Stimulated activated CD4-positive, alpha-beta T cell treated with anti-CD3 and anti-CD28 coated beads, Interleukin-15, amount 100 ng/mL, for 24 hours (primary cell): ENCODE data around the gene LTB.

Experiments
- DNase-seq: peaks from one replicate; pipeline ENCODE4 v3.0.0-alpha.2; 2020

The LTB gene, protein sequence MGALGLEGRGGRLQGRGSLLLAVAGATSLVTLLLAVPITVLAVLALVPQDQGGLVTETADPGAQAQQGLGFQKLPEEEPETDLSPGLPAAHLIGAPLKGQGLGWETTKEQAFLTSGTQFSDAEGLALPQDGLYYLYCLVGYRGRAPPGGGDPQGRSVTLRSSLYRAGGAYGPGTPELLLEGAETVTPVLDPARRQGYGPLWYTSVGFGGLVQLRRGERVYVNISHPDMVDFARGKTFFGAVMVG

DNA sequence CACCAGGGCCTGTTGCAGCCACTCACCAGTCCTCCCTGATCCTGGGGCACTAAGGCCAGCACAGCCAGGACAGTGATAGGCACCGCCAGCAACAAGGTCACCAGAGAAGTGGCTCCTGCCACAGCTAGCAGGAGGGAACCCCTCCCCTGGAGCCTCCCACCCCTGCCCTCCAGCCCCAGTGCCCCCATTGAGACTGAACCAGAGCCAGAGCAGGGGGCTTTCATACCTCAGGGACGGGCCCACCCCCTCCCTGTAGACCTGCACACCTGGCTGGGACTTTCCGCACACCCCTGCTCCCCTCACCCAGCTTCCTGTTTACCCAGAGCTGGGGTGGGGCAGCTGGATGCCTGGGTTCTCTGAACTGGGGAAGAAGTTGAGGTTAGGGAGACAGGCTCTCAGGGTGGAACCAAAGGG, at the start of gene LTB:
Gene LTB, minus strand, starts transcription at position 195 of the 414 bp plus-strand sequence. Its CDS starts 7 bp downstream, at position 188.
- peak; percentile 61 for DNase-seq

DNA sequence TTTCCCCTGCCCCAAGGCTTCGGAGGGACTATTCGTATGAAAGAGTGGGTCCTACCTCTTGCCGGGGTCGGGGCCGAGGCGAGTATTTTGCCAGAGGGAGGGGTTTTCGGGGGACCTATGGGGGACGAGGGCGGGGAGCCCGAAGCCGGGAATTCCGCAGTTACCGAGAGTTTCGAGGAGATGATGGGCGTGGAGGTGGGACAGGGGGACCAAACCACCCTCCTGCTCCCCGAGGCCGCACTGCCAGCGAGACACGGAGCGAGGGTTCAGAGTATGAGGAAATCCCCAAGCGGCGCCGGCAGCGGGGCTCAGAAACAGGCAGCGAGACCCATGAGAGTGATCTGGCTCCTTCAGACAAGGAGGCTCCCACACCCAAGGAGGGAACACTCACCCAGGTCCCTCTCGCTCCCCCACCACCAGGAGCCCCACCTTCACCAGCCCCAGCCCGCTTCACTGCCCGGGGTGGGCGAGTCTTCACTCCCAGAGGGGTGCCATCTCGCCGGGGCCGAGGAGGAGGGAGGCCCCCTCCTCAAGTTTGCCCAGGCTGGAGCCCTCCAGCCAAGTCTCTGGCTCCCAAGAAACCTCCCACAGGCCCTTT, 49.6 kb upstream of the LTB start:
- DNase-seq, result no peak

DNA sequence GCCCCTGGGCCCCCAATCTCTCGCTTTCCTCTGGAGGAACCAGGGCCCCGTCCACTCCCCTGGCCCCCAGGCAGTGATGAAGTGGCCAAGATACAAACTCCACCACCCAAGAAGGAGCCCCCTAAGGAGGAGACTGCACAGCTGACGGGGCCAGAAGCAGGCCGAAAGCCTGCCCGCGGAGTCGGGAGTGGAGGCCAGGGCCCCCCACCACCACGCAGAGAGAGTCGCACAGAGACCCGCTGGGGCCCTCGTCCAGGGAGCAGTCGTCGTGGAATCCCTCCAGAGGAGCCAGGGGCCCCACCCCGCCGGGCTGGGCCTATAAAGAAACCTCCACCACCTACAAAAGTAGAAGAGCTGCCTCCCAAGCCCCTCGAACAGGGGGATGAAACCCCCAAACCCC, 49.0 kb upstream of the LTB start:
- DNase-seq, result no peak

DNA sequence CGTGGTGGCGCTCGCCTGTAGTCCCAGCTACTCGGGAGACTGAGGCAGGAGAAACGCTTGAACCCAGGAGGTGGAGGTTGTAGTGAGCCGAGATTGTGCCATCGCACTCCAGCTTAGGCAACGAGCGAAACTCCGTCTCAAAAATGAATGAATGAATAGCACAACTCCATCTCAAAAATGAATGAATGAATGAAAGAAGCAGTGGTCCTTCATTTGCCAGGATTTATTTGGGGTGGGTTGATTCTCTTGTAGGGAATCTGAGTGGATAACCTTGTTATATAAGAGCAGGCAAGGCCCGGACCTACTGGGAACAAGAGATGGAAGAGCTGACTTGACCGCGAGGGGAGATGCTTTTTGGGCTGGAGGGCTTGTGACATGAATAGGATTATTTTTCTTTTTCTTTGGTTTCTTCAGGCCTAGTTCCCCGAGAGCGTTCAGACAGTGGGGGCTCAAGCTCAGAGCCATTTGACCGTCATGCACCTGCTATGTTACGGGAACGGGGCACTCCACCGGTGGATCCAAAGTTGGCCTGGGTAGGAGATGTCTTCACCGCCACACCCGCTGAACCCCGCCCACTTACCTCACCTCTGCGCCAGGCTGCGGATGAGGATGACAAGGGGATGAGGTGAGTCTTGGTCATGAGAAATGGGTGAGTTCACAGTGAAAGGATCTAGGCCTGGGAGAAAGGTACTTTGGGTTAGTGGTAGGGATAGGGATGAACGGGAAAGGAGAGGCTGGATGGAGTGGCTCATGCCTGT, 48.1 kb upstream of the LTB start:
- no peak for DNase-seq

DNA sequence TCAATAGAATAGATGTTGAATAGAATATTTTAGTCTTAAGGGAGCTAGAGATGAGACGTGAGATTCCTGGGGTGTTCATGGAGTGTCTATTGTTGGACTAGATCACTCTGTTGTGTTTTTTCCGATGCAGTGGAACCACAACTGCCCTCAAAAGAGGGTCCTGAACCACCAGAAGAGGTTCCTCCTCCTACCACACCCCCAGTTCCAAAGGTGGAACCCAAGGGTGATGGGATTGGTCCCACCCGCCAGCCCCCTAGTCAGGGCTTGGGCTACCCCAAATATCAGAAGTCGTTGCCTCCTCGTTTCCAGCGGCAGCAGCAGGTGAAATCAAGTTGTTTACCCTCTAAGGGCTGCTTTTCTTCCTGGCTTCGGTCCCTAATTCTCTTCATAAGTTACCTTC, 46.8 kb upstream of the LTB start:
- no peak for DNase-seq

DNA sequence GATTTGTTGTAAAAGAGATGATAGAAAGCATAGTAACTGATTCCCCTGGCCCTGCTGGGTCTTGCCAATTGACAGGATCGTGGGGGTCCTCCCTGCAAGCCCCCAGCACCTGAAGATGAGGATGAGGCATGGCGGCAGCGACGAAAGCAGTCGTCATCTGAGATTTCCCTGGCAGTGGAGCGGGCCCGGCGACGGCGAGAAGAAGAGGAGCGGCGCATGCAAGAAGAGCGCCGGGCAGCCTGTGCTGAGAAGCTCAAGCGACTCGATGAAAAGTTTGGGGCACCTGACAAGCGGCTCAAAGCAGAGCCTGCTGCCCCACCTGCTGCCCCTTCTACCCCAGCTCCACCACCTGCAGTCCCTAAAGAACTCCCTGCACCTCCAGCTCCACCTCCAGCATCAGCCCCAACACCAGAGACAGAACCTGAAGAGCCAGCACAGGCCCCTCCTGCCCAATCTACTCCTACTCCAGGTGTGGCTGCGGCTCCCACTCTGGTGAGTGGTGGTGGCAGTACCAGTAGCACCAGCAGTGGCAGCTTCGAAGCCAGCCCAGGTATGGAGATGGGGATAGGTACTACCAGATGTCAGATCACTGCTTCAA, 45.6 kb upstream of the LTB start:
- DNase-seq, result no peak

DNA sequence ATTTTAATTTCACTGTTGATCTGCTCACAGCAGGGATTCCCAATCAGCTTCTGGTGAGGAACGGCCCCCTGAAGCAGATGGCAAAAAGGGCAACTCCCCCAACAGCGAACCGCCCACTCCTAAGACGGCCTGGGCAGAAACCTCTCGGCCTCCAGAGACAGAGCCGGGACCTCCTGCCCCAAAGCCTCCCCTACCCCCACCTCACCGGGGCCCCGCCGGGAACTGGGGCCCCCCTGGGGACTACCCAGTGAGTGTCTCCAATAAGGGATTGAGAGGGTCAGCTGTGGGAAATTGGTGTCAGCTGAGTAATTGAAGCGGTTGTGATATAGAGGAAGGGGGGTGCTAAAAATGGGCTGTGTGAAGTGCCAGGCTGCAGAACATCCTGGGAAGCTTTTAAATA, 44.7 kb upstream of the LTB start:
- no peak for DNase-seq

DNA sequence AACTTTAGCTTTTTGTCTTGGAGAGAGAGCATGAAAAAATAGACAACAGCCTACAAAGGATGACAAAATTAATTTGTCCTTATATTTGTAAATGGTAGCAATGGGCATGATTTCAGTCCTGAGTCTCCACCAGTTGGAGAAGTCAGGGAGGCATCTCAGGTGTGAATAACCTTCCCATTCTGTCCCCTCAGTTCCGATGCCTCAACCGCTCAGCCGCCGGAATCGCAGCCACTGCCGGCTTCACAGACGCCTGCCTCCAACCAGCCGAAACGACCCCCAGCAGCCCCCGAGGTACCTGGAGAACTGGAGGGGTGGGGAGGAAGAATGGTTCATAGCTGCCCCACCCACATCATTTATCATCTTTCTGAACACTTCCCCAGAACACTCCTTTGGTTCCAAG, 41.8 kb upstream of the LTB start:
- no peak for DNase-seq

DNA sequence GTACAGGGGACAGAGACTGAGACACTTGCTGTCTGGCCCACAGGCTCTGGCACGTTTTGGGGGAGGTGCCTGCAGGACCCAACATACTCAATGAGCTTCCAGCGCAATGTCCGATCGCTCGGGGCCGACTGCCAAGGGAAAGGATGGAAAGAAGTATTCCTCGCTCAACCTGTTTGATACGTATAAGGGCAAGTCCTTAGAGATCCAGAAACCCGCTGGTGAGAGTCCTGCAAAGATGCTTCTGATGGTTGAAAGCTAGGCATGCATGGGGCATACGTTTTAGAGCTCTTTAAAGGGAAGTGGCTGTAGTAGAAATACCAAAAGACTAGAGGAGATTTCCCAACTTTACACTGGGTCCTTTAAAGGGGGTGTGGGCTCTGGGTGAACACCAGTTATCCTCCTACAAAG, 40.5 kb upstream of the LTB start:
- no peak for DNase-seq

DNA sequence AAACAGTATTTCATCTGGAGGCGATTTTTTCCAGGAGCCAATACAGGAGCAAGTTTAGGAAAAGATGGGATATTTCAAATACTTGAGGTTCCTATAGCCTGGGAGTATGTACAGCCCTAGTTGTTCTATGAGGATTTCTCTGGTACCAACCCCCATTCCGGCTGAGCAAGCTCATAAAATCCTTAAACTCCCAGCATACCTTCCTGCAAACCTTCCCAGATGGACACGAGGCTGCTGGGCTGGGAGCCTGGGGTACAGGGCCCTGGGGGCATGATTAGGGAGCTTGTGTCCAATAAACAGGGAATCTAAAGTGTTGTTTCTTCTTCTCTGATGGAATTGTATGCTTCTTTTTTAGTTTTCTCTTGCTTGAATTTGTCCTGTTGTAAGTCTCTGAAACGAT, 39.8 kb upstream of the LTB start:
- no peak for DNase-seq

DNA sequence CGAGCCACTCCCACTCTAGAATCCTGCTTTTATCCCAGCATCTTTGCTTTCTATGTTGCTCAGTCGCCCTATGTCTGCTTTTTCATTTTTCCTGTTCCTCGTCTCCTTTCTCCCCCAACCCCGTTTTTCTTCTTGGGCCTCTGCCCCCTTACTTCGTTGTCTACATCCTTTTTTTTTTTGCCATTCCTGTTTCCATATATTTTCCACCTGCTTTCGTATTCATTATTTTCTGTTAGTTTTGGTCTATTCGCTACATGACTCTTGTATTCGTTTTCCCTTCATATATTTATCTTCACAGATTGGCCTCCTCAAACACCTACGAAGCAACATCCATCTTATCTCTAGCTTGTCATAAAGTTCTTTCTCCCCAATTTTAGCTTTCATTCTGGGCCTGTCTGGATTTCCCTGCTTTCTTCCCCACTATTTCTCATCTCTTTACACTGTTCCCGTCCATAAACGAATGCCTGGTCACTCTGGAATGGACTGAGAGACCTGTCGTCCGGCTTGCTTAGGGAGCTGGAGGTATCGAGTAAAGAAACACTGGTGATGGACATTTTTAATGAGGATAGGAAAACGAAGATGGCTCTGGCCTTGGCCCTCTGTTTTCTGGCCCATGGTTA, 39.2 kb upstream of the LTB start:
- no peak for DNase-seq

DNA sequence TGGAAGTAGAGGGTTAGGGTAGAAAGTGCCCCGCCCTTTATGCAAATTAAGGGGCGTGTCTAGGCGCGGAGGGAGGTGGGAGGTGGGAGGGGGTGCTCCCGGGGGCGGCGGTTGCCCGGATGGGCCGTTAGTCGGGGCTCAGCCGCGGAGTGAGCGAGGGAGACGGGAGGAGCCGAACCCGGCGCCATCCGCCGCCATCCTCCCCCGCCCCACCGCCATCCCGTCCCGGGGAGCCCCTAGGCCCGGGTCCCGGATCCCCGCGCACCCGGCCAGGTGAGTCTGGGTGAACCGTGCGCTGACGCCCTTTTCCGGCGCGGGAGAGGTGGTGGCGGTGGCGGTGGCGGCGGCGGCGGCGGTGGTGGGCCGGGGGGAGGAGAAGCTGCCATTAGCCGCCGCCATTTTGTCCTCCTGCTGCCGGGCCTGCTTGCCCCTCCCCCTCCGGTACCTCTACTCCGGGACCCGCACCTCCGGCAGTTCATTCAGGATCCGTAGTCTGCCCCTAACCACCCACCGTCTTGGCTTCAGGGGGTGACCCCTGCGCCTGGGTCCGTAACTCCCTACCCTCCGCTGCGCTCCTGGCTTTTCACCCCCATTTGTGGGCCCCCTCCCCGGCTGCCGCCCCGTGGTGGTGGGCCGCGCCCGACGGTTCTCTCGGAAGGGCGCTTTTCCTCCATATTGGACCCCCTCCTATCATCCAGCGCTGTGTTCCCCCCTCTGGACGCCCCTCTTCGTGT, 38.5 kb upstream of the LTB start, which contains the start of gene PRRC2A:
Gene PRRC2A, plus strand, starts transcription at position 130 of the 734 bp plus-strand sequence. CDS start 2,075 bp downstream, outside the sequence.
- DNase-seq, result peak; percentile 97

DNA sequence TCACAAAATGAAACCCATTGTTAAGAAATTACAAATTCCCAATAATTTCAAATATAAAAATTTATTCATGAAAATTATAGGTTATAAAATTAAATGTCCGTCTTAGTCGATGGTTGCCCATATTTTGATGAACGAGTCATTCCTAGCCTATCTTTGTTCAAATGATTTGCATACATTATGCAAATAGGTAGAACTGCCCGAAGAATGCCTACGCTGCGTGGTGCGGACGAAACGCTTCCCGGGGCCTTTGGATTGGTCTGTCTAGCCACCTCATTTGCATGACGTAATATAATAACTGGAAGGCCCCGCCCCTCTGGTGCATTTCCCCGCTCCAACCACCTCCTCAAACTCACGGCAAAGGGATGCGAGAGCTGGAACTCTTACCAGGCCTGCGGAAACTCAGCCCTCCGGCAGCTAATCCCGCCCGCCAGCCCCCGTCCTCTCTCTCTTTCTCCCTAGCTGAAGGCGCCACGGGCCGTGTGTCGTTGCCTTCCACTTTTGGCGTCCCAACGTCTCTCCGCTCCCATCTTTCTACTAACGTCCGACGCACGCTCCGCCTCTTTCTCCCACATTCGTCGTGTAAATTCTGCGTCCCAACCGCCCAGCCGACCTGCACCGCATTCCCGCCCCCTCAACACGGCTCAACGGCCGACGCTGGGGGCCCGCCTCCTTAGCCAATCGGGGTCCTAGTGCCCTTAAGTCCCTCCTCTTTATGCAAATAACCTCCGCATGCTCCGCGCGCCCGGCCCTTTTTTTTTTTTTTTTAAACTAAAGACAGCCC, 37.8 kb upstream of the LTB start:
- DNase-seq, result peak; percentile 98

DNA sequence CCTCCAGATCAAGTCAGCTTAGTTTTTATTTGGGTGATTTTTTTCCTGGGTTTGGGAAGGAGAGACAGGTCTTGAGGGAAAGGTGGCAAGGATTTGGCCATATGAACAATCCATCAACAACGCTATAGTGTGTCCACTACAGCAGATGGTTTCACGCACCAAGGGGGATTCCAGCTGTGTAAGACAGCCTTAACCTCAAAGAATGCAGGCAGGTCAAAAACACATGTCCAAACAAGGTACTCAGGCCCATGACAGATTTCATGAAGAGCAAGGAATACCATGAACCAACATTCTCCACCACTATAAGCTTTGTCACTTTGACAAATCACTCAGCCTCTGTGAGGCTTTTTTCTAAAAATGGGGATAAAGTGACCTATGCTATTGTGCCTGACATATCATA, 34.8 kb upstream of the LTB start:
- no peak for DNase-seq

DNA sequence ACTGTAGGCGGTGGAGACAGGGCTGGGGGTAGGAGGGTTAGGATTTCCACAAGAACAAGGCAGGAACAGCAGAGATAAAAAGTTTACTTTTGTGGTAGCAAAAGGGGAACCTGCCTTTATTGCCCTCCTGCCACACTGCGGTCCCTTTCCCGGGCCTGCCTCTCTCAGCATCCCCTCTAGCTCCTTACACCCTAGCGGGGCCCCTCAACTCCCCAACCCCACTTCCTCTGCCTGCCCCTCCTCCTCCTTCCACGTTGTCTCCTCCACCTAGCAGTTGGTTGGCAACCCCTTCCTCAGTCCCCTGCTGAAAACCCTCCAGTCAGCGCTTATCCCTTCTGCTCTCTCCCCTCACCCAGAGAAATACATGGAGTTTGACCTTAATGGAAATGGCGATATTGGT, 33.5 kb upstream of the LTB start:
- peak; percentile 55 for DNase-seq

DNA sequence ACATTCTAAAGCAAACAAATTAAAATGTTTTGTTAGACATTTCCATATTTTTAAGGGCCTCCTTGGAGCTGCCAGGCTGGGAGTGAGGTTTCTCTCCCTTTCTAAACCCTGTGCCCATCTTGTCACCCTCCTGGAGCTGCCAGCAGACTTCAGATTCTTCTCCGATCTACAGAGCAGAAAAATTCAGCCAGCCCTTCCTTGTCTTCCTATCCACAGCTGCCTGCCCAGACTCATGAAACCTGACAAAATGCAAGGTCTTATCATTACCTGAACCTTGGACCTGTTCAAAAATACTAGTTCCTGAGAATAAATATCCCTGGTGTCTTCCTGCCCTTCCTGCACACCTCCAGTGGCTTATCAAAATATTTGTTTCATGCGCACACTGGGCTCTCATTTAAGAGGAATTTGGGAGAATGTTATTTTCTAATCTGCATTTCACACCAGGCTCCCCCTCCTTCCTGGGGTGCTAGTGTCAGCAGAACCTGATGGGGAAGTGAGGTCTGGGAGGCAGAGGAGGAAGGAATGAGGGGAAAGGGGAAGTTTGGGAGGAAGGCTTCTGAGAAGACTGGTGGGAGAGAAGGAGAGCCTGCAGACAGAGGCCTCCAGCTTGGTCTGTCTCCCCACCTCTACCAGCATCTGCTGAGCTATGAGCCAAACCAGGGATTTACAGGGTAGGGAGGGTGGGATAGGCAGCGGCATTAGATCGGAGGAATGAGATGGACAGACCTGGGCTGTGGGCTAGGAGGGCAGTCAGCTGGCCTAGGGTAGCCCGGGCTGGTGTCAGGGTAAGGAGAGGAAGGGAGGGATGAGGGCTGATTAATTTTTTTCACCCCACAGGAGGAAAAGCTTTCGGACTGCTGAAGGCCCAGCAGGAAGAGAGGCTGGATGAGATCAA, 32.7 kb upstream of the LTB start, which contains the start of gene AIF1:
Gene AIF1, plus strand, starts transcription at position 551 of the 895 bp plus-strand sequence. Its CDS starts 96 bp downstream, at position 647.
- no peak for DNase-seq

DNA sequence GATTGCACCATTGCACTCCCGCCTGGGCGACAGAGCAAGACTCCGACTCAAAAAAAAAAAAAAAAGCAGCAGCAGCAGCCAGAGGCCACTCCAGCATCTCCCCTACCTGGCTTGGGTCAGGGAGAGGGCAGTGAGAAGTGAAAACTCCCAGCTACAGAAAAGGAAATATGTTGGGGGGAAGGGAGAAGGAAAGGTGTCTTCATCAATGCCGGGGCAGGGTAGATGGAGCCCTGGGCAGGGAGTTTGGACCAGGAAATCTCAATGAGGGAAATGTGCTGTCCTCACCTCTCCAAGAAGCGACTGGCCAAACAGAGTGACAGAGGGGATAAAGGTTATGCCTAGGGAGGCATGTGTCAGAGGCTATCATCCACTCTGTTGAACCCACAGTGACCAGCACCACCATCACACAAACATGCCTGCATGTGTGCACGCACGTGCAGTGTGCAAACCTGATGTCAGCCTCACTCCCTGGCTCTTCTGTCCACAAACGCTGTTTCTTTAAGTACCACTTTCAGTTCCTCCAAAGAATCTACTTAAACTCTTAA, 31.9 kb upstream of the LTB start:
- no peak for DNase-seq

DNA sequence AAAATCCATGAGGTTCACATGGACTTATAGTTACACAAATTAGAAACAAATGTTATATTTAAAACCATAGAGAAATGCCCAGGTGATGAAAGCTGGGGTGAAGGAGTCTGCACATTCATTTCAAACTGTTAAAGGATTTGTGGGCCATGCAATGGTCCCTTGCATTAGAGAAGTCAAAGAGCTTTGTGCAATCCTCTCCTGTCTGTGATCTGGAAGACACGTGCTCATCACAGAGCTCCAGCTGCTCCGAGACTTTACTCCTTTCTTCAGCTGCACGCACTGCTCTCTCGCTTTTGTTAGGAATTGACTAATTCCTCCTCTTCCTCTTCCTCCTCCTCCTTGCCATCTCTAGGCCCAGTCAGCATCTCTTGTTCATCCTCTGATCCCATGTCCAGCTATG, 28.7 kb upstream of the LTB start:
- no peak for DNase-seq

DNA sequence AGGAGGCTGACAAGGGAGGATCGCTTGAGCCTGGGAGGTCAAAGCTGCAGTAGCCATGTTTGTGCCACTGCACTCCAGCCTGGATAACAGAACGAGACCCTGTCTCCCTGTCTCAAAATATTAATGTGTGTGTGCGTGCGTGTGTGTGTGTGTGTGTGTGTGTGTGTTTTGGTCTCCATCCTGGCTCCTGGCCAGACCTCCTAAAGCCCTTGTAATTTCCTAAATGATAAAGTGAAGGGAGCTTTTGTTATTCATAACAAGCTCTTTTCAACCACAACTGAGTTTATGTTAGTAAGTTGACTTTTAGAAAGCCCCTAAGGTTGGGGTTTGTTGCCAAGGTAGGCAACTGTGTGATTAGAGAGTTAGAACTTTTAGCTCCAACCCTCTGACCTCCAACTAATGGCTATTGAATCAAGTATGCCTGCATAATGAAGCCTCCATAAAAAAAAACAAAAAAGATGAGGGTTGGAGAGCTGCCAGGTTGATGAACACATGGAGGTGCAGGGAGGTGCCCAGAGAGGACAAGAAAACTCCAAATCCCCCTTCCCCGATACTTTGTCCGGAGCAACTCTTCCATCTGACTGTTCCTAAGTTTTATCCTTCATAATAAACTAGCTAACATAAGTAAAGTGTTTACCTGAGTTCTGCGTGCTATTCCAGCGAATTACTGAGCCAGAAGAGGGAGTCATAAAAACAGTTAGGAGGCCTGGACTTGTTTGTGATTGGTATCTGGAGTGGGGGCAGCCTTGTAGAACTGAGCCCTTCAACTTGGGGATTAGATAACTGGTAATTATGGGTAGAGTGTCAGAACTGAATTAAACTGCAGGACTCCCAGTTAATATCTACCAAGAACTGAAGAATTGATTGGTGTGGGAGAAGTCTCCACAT, 27.5 kb upstream of the LTB start:
- no peak for DNase-seq
